ENCODE results near the gene SCFD2. TPM values are rescaled to one million over a fixed set of nuclear protein-coding genes. Genes with fewer than 3 reads are reported as not detected.

Gene SCFD2
- polyA plus RNA-seq, 2 of the 4 experiments (the other 2 are of a cell fraction) = 7.6 to 10.8 TPM

DNA sequence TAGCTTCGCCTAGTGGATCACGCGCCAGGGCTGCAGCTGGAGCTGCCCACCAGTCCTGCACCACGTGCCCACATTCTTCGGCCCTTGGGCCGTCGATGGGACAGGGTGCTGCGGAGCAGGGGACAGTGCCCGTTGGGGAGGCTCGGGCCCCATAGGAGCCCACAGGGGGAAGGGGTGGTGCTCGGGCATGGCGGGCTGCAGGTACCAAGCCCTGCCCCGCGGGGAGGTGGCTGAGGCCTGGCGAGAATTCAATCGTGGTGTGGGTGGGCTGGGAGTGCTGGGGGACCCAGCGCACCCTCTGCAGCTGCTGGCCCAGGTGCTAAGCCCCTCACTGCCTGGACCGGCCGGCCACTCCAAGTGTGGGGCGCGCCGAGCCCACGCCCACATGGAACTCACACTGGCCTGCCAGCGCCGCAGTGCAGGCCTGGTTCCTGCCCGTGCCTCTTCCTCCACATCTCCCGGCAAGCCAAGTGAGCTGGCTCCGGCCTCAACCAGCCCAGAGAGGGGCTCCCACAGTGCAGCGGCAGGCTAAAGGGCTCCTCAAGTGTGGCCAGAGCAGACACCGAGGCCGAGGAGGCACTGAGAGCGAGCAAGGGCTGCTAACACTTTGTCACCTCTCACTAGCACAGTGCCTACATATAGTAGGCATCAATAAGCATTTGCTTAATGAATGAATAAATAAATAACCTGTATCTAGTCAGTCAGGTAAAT lies 11.7 kb downstream of the SCFD2 start:
- no peak for FAIRE-seq
- H3K9me3 ChIP-seq = no peaks in the 10 kb centered on the region
- no peak overlapping the region for H3K4me2 ChIP-seq
- no peaks in the 10 kb centered on the region for H3K4me1 ChIP-seq
- H3K27ac ChIP-seq = no peak overlapping the region
- TF ChIP-seq KDM1A (IDR thresholded peaks at IDR 0.05; ENCODE audit: low read depth) = no peak
- TF ChIP-seq CBX8 (IDR thresholded peaks at IDR 0.05) = no peak
- TF ChIP-seq, protein P1, sequence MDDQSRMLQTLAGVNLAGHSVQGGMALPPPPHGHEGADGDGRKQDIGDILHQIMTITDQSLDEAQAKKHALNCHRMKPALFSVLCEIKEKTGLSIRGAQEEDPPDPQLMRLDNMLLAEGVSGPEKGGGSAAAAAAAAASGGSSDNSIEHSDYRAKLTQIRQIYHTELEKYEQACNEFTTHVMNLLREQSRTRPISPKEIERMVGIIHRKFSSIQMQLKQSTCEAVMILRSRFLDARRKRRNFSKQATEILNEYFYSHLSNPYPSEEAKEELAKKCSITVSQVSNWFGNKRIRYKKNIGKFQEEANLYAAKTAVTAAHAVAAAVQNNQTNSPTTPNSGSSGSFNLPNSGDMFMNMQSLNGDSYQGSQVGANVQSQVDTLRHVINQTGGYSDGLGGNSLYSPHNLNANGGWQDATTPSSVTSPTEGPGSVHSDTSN (IDR thresholded peaks at IDR 0.05) = no peak
- no peak for TF ChIP-seq JUNB (IDR thresholded peaks at IDR 0.05)
- TF ChIP-seq NR3C1 (IDR thresholded peaks at IDR 0.05) = no peak
- TF ChIP-seq, protein P2, sequence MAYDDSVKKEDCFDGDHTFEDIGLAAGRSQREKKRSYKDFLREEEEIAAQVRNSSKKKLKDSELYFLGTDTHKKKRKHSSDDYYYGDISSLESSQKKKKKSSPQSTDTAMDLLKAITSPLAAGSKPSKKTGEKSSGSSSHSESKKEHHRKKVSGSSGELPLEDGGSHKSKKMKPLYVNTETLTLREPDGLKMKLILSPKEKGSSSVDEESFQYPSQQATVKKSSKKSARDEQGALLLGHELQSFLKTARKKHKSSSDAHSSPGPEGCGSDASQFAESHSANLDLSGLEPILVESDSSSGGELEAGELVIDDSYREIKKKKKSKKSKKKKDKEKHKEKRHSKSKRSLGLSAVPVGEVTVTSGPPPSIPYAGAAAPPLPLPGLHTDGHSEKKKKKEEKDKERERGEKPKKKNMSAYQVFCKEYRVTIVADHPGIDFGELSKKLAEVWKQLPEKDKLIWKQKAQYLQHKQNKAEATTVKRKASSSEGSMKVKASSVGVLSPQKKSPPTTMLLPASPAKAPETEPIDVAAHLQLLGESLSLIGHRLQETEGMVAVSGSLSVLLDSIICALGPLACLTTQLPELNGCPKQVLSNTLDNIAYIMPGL (CRISPR knock-in tag; IDR thresholded peaks at IDR 0.05; ENCODE audit: borderline replicate concordance) = no peak
- TF ChIP-seq POLR2AphosphoS2 (conservative IDR thresholded peaks at IDR 0.05; ENCODE audit: low read length) = no peak
- no peak for TF ChIP-seq HDAC2 (IDR thresholded peaks at IDR 0.05)
- no peak for TF ChIP-seq RFX5 (IDR thresholded peaks at IDR 0.05)
- no peak for TF ChIP-seq FOXS1 (CRISPR knock-in tag; IDR thresholded peaks at IDR 0.05)
- no peak for TF ChIP-seq TFCP2L1 (CRISPR knock-in tag; IDR thresholded peaks at IDR 0.05)
- no peak for TF ChIP-seq BHLHE40 (IDR thresholded peaks at IDR 0.05; ENCODE audit: low read depth, low read length)
- TF ChIP-seq RCOR1 (IDR thresholded peaks at IDR 0.05; ENCODE audit: low read depth, low read length) = no peak
- TF ChIP-seq, protein P3, sequence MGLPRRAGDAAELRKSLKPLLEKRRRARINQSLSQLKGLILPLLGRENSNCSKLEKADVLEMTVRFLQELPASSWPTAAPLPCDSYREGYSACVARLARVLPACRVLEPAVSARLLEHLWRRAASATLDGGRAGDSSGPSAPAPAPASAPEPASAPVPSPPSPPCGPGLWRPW (IDR thresholded peaks at IDR 0.05) = no peak
- TF ChIP-seq NFE2L2 (conservative IDR thresholded peaks at IDR 0.05; ENCODE audit: low read length) = no peak
- TF ChIP-seq, protein P4, sequence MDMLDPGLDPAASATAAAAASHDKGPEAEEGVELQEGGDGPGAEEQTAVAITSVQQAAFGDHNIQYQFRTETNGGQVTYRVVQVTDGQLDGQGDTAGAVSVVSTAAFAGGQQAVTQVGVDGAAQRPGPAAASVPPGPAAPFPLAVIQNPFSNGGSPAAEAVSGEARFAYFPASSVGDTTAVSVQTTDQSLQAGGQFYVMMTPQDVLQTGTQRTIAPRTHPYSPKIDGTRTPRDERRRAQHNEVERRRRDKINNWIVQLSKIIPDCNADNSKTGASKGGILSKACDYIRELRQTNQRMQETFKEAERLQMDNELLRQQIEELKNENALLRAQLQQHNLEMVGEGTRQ (IDR thresholded peaks at IDR 0.05) = no peak
- TF ChIP-seq, protein P5, sequence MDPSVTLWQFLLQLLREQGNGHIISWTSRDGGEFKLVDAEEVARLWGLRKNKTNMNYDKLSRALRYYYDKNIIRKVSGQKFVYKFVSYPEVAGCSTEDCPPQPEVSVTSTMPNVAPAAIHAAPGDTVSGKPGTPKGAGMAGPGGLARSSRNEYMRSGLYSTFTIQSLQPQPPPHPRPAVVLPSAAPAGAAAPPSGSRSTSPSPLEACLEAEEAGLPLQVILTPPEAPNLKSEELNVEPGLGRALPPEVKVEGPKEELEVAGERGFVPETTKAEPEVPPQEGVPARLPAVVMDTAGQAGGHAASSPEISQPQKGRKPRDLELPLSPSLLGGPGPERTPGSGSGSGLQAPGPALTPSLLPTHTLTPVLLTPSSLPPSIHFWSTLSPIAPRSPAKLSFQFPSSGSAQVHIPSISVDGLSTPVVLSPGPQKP (IDR thresholded peaks at IDR 0.05; ENCODE audit: low read depth, low read length) = no peak
- 95% methylated on average over 20 of the region's 32 CpGs for WGBS (ENCODE audit: missing lambda C conversion rate)
- CTCF ChIA-PET = no interaction called here
- ATAC-seq = no peak
- H3K4me3 ChIP-seq = no peak overlapping the region
- no peak for DNase-seq (ENCODE audit: low read depth in 1 of 2, low spot score in 1 of 2)
- POLR2A ChIA-PET = interaction anchor here (0.6 kb wide), 1 partner anchor 49 kb away, joined by 3 read pairs; no protein-coding TSS in a partner anchor

DNA sequence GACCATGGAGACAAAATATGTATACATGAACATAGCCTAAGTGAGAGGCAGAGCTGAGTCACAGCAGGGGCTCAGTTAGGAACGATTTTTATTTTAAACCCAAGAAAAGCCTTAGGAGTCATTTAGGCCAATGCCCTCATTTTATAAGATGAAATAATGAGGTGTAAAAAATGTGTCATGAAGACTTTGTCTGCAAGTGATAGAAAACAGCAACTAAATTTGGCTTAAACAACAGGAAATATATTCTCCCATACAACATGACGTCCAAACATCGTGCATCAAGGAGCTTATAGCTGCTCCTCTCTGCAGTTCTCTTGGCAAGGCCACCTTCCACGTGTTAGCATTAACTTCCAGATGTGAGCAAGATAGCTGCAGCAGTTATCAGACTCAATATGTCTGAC lies 16.8 kb downstream of the SCFD2 start:
- Histone ChIP-seq H3K4me3 (no peak overlapping the region), H3K27ac (no peak overlapping the region), H3K9me3 (no peaks in the 10 kb centered on the region), H3K4me2 (no peak overlapping the region), H3K4me1 (no peaks in the 10 kb centered on the region)
- no peak for ATAC-seq
- DNase-seq (ENCODE audit: low read depth in 1 of 2, low spot score in 1 of 2) = no peak
- ChIA-PET CTCF (no interaction called here), POLR2A (no interaction called here)
- WGBS (ENCODE audit: missing lambda C conversion rate) = 81% methylated on average over 4 of the region's 4 CpGs
- TF ChIP-seq ZFP36 (IDR thresholded peaks at IDR 0.05; ENCODE audit: borderline replicate concordance, partially characterized antibody) = no peak
- no peak for TF ChIP-seq NFE2L2 (conservative IDR thresholded peaks at IDR 0.05; ENCODE audit: low read length)
- TF ChIP-seq RCOR1 (IDR thresholded peaks at IDR 0.05; ENCODE audit: low read depth, low read length) = no peak
- no peak for TF ChIP-seq EHF (CRISPR knock-in tag; IDR thresholded peaks at IDR 0.05)
- no peak for TF ChIP-seq JUNB (IDR thresholded peaks at IDR 0.05)
- TF ChIP-seq CEBPB (IDR thresholded peaks at IDR 0.05) = no peak
- TF ChIP-seq CBX2 (IDR thresholded peaks at IDR 0.05; ENCODE audit: borderline replicate concordance, low read depth) = no peak
- no peak for TF ChIP-seq CHD4 (IDR thresholded peaks at IDR 0.05; ENCODE audit: borderline replicate concordance)
- TF ChIP-seq NPAS2 (CRISPR knock-in tag; IDR thresholded peaks at IDR 0.05; ENCODE audit: borderline replicate concordance) = no peak
- TF ChIP-seq HDAC2 (IDR thresholded peaks at IDR 0.05) = no peak
- TF ChIP-seq, protein P5 (IDR thresholded peaks at IDR 0.05; ENCODE audit: low read depth, low read length) = no peak
- no peak for TF ChIP-seq FOSL2 (IDR thresholded peaks at IDR 0.05)
- no peak for TF ChIP-seq FOSL2 (CRISPR knock-in tag; IDR thresholded peaks at IDR 0.05)
- TF ChIP-seq HOXB13 (CRISPR knock-in tag; IDR thresholded peaks at IDR 0.05; ENCODE audit: low read depth) = no peak
- no peak for TF ChIP-seq TP53 (CRISPR knock-in tag; IDR thresholded peaks at IDR 0.05)
- TF ChIP-seq HOXB5 (CRISPR knock-in tag; IDR thresholded peaks at IDR 0.05) = no peak
- no peak for TF ChIP-seq NR3C1 (IDR thresholded peaks at IDR 0.05)
- TF ChIP-seq RFX5 (IDR thresholded peaks at IDR 0.05) = no peak
- TF ChIP-seq, protein P3 (IDR thresholded peaks at IDR 0.05) = no peak
- no peak for TF ChIP-seq SREBF2 (IDR thresholded peaks at IDR 0.05)
- TF ChIP-seq, protein P6, sequence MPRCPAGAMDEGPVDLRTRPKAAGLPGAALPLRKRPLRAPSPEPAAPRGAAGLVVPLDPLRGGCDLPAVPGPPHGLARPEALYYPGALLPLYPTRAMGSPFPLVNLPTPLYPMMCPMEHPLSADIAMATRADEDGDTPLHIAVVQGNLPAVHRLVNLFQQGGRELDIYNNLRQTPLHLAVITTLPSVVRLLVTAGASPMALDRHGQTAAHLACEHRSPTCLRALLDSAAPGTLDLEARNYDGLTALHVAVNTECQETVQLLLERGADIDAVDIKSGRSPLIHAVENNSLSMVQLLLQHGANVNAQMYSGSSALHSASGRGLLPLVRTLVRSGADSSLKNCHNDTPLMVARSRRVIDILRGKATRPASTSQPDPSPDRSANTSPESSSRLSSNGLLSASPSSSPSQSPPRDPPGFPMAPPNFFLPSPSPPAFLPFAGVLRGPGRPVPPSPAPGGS (IDR thresholded peaks at IDR 0.05) = no peak
- no peak for FAIRE-seq
